Right kidney (tissue), 1 donor: ENCODE results near the gene SMG6.
A peak's percentile ranks its signal among the peaks of the same experiment; 100 is the strongest.
"Not testable (repeated sequence)": the region's sequence is repeated elsewhere in the genome, so short reads cannot be mapped to it uniquely, and the experiment has no call there.

Experiments used
- DNase-seq: peaks from one replicate; pipeline ENCODE4 v3.0.0-alpha.2; 2016

Gene SMG6

GRCh38 chr17:2263183-2264066 is 40.2 kb downstream of the SMG6 start:
- DNase-seq: no peak

DNA sequence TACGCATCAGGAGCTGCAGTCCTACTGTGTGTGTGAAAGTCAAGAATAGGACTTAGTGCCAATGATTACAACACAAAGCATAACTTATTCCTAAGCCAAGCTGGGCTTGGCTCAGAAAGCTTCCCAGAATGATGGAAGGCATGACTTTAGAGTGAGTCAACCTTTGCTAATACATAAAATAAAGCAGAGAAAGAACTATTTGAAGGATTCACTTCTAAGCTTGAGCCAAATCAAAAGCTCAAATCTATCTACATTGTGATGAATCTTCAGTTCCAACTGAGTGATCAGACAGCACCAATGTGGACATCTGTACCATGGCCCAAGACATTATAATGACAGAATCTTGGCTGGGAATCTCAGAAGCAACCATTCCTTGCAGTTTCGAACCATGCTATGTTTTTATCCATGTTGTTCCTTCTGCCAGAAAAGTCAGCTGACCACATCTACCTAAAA is 41.4 kb downstream of the SMG6 start:
- DNase-seq: no peak

GRCh38 chr17:2259769-2260536 is 43.6 kb downstream of the SMG6 start:
- DNase-seq: no peak

GRCh38 chr17:2258830-2259229 is 44.8 kb downstream of the SMG6 start:
- not testable (repeated sequence) for DNase-seq

- no peak for DNase-seq
Measured at GRCh38 chr17:2253768-2254406, 49.7 kb downstream of the SMG6 start.

GRCh38 chr17:2253362-2253761 is 50.2 kb downstream of the SMG6 start:
- no peak for DNase-seq

GRCh38 chr17:2251098-2251497 is 52.5 kb downstream of the SMG6 start:
- DNase-seq: no peak

- no peak for DNase-seq
Measured at GRCh38 chr17:2250140-2251095, 53.2 kb downstream of the SMG6 start.

DNA sequence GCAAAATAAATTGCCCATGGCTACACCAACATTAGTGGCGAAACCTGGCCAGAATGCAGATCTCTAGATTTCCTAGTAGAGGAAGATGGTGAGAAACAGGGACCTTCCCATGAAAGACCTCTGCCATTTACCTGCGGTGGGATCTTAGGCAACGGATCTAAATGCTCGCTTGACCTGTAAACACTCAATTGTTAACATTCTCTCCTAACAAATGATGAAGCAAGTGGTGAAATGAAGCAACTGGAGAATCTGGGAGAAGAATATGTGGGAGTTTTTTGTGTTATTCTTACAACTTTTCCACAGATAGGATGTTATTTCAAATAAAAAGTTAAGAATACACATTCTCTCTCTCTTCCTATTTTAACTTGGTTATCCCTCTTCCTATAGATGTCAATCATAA is 56.6 kb downstream of the SMG6 start:
- no peak for DNase-seq

GRCh38 chr17:2244545-2245525 is 58.8 kb downstream of the SMG6 start:
- DNase-seq: peak; percentile 63

GRCh38 chr17:2243953-2244352 is 59.6 kb downstream of the SMG6 start:
- no peak for DNase-seq

GRCh38 chr17:2241823-2242222 is 61.8 kb downstream of the SMG6 start:
- DNase-seq: no peak

DNA sequence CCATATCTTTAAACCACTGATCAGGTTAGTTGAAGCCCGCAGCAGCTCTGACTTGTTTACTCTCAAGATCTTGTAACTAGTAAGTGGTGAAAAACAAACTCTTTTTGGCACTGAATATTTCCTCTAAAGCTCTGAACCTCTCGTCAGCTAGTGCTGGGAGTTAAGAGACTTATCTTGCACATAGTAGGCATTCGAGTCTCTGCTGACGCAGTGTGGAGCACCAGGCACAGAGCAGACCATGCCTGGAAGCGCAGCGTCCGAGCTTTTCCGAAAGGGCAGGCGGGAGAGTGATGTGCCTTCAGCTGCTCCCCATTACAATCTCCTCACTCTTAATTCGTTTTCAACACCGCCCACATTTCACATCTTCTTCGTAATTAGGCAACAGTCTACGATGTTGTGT is 63.0 kb downstream of the SMG6 start:
- DNase-seq: no peak

DNA sequence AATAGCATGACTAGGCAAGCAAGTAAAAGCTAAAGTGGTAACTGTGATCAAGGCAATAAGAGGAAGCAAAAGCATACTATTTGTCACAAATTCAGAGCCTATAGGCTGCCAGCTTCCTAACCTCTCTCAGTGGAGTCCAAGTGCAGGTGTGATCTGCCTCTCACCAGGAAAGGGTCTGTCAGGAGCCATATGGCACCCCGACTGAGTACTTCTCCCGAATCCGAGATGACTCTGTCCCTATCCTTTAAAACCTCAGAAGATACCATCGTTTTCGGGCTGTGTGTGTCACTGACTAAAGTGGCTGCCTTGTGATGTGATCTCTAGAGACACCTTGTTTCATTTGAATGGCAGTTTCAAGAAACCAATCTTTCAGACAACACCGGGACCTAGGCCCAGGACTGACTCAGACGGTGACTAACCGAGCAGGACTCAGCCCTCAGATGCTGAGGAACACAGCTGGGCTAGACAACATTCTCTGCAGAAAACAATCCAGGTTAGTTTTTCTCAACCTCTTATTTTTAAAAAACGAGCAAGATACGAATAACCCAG is 63.6 kb downstream of the SMG6 start:
- no peak for DNase-seq

DNA sequence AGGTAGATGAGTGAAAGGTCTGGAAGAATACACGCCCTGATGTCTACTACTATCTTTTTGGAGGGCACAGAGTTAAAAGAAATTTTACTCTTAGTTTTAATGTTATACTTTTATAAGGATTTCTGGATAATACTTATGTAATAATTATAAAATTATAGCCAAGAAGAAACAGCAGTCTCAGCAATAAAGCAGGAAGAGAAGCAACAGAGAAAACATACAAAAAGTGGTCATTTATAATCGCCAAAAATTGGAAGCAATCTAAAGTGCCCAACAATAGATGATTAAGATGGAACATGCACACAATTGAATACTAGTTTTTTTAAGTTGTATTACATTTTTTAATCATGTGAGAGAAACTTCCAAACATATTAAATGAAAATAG is 64.4 kb downstream of the SMG6 start:
- no peak for DNase-seq

DNA sequence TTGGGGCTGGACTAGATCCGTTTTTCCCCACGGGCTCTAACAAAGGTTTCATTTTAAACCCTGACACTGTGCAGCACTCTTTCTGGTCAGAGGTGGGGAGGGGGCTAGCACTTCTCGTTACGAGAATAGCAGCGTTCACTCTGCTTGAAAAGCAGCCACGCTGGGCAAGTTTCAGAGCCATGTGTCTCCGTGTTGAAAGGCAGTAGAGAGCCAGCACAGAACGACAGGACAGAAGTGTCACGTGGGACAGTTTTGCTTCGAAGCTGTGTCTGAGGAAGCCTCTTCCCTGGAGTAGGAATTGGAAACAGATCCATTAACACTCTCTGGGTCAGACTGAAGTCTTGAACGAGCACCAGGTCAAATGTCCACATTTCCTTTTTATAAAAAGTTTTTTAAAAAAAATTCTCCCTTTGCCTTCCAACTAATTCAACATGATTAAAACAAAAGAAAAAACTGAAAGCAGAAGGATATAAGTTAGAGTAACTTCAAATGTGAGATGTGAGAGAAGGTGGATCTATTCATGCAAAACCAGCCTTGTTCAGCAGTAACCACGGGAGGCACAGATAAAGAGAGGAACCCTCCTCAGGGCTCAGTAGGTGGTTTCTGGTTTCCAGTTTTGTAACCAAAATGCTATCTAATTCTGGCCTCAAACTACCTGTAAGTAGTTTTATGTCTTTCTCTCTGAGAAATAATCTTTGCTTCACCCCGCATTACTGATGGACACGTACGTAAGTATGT is 65.0 kb downstream of the SMG6 start:
- DNase-seq: no peak

- no peak for DNase-seq
Measured at GRCh38 chr17:2237950-2238349, 65.6 kb downstream of the SMG6 start.

DNA sequence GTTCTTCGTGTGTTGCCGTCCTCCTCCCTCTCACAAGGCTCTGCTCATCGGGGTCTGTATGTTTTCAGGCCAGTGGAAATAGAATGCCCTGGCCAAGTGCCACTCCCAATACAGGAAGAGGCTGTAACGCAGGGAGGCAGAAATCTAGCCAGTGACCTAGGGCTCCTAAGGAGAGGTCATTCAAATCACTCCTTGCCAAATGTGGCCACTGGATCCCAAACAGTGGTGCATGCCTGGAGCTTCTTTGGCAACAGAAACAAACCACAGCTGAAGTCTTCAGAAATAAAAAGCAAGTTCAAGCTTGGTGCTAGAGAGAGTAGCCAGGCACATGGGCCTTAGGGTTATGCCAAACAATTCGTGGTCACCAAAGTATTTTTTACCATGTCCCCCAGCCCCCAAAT is 66.1 kb downstream of the SMG6 start:
- DNase-seq: no peak

DNA sequence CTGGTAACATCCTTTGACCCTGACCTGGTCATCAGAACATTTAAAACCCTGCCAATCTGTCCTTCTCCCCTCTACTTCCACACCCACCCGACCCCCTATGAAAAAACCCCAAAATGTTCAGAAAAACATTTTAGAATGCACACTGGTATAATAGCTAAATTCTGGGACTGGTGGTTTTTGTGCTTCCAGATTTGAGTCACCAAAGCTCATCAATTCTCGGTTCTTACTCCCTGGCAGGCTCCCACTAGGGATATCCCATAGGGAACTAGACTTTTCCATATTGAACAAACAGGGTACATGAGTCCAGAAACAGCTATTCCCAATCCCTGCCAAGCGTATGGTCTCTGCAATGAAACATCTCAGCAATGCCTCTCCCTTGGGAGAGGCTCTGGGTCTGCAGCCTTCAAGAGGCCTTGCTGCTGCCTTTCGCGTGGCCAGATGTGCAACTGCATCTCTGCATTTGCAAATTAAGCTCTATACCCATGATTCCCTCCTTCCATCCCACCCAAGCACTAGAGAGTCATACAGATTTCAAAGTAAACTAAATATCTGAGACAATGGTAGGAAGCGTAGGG is 67.7 kb downstream of the SMG6 start:
- DNase-seq: no peak
